Measurements from ENCODE around the gene METTL25. TPM values are rescaled to one million over a fixed set of nuclear protein-coding genes. Genes with fewer than 3 reads are reported as not detected.

Gene METTL25
- total and polyA plus RNA-seq, 7 donors: 2.2 to 14.4 (median 7.0) TPM

- H3K4me1 ChIP-seq: no peaks in the 10 kb centered on the region
- DNase-seq (no peak), ATAC-seq (no peak)
- WGBS, 3 donors: 97% methylated on average over 2 of the region's 2 CpGs
- H3K4me3 ChIP-seq: no peak overlapping the region
- H3K27ac ChIP-seq: no peak overlapping the region
- no peaks in the 10 kb centered on the region for H3K9me3 ChIP-seq
- H3K27me3 ChIP-seq (ENCODE audit: insufficient read depth in 3 of 3, low read length in 2 of 3): no peaks in the 10 kb centered on the region
- TF ChIP-seq, protein P1, sequence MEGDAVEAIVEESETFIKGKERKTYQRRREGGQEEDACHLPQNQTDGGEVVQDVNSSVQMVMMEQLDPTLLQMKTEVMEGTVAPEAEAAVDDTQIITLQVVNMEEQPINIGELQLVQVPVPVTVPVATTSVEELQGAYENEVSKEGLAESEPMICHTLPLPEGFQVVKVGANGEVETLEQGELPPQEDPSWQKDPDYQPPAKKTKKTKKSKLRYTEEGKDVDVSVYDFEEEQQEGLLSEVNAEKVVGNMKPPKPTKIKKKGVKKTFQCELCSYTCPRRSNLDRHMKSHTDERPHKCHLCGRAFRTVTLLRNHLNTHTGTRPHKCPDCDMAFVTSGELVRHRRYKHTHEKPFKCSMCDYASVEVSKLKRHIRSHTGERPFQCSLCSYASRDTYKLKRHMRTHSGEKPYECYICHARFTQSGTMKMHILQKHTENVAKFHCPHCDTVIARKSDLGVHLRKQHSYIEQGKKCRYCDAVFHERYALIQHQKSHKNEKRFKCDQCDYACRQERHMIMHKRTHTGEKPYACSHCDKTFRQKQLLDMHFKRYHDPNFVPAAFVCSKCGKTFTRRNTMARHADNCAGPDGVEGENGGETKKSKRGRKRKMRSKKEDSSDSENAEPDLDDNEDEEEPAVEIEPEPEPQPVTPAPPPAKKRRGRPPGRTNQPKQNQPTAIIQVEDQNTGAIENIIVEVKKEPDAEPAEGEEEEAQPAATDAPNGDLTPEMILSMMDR (IDR thresholded peaks at IDR 0.05): no peak
- intact Hi-C loops (cut with DNase I): no loop called here
- peaks cover 0 to 14% of the 10 kb centered on the region in 2 donors for H3K36me3 ChIP-seq (ENCODE audit: insufficient read depth in 1 of 2, low read depth in 1 of 2)
These were observed 116.0 kb downstream of the METTL25 start for GRCh38 chr12:82474181-82474797.

DNA sequence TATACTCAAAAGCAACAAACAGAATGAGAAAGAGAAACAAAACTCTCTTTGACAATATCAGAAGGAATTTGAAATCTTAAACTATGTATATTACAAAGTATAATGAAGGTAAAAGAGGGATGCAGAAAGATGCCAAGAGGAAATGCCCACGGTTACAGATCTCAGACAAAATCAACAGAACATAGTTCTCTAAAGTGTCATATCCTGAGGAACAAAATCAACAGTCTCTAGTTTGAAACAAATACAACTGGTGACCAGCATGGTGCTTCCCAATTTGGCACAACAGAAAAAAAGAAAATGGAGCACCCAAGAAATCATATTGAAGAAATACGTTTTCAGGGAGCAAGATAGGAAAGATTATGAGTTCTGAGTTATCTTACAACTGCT is 116.5 kb downstream of the METTL25 start:
- no peak for DNase-seq
- intact Hi-C loops (cut with DNase I): no loop called here
- Histone ChIP-seq H3K27me3 (ENCODE audit: insufficient read depth in 3 of 3, low read length in 2 of 3) (no peaks in the 10 kb centered on the region), H3K9me3 (no peaks in the 10 kb centered on the region), H3K27ac (no peak overlapping the region), H3K36me3 (ENCODE audit: insufficient read depth in 1 of 2, low read depth in 1 of 2) (peaks cover 0 to 10% of the 10 kb centered on the region in 2 donors), H3K4me3 (no peak overlapping the region), H3K4me1 (no peaks in the 10 kb centered on the region)
- ATAC-seq: no peak
- 80 to 87% (median 82%) methylated on average over 2 of the region's 2 CpGs for WGBS, 3 donors
- TF ChIP-seq, protein P1 (IDR thresholded peaks at IDR 0.05): no peak

- no peak for DNase-seq
- TF ChIP-seq, protein P1 (IDR thresholded peaks at IDR 0.05): no peak
- no peak for ATAC-seq
- H3K4me1 ChIP-seq: no peaks in the 10 kb centered on the region
- H3K4me3 ChIP-seq: no peak overlapping the region
- peaks cover 0 to 10% of the 10 kb centered on the region in 2 donors for H3K36me3 ChIP-seq (ENCODE audit: insufficient read depth in 1 of 2, low read depth in 1 of 2)
- 83 to 96% (median 91%) methylated on average over 1 of the region's 1 CpG for WGBS, 3 donors
- intact Hi-C loops (cut with DNase I): no loop called here
- H3K9me3 ChIP-seq: no peaks in the 10 kb centered on the region
- H3K27ac ChIP-seq: no peak overlapping the region
- H3K27me3 ChIP-seq (ENCODE audit: insufficient read depth in 3 of 3, low read length in 2 of 3): no peaks in the 10 kb centered on the region
These were observed 116.9 kb downstream of the METTL25 start for GRCh38 chr12:82475211-82475610.

DNA sequence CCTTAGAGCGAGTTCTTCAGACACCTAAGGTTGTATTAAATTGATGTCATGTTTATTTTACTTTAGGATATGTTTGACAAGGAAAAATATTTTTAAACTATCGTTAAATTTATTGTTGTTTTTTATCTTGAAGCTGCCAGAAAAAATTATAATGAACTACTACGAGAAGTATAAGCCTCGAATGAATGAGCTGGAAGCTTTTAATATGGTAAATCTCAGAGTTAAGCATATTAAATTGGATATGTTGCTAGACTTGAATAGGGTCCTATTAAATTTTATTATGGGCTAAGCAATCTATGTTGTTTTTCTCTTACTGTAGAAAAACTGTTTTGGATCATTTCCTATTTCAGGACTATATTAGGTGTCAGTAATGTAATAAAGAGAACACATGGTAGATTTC is 118.2 kb downstream of the METTL25 start:
- 77 to 89% (median 79%) methylated on average over 4 of the region's 4 CpGs for WGBS, 3 donors
- TF ChIP-seq, protein P1 (IDR thresholded peaks at IDR 0.05): no peak

GRCh38 chr12:82479511-82479910 is 121.2 kb downstream of the METTL25 start:
- peaks cover 0 to 10% of the 10 kb centered on the region in 2 donors for H3K36me3 ChIP-seq (ENCODE audit: insufficient read depth in 1 of 2, low read depth in 1 of 2)
- H3K4me3 ChIP-seq: no peak overlapping the region
- peaks cover 8% of the 10 kb centered on the region for H3K9me3 ChIP-seq
- ATAC-seq: no peak
- H3K27me3 ChIP-seq (ENCODE audit: insufficient read depth in 3 of 3, low read length in 2 of 3): no peaks in the 10 kb centered on the region
- DNase-seq: no peak
- H3K27ac ChIP-seq: no peak overlapping the region
- no peaks in the 10 kb centered on the region for H3K4me1 ChIP-seq
- WGBS, 3 donors: 74 to 84% (median 83%) methylated on average over 1 of the region's 1 CpG
- TF ChIP-seq, protein P1 (IDR thresholded peaks at IDR 0.05): no peak
- intact Hi-C loops (cut with DNase I): no loop called here

More for the DNA sequence above, 118.2 kb downstream of the METTL25 start:
- ATAC-seq (no peak), DNase-seq (no peak)
- Histone ChIP-seq H3K36me3 (ENCODE audit: insufficient read depth in 1 of 2, low read depth in 1 of 2) (peaks cover 0 to 10% of the 10 kb centered on the region in 2 donors), H3K9me3 (no peaks in the 10 kb centered on the region), H3K4me3 (no peak overlapping the region), H3K4me1 (no peaks in the 10 kb centered on the region), H3K27me3 (ENCODE audit: insufficient read depth in 3 of 3, low read length in 2 of 3) (no peaks in the 10 kb centered on the region), H3K27ac (no peak overlapping the region)
- intact Hi-C loops (cut with DNase I): no loop called here
